Natural killer cell (primary cell): ENCODE results near the gene AQP12A. TPM values are rescaled to one million over a fixed set of nuclear protein-coding genes. Genes with fewer than 3 reads are reported as not detected.

Source experiments
- ATAC-seq, 3 donors: fragments of 150-1000 bp in 2 of 3; fragments of 200-7000 bp in 1 of 3; cut with Tn5 transposase; 1 replicate in 1 of 3; 2 replicates in 2 of 3; pipeline ENCODE4 v1.10.0; 2021; ENCODE audit warnings: mild to moderate bottlenecking in 2 of 3, moderate library complexity in 2 of 3
- DNase-seq, 2 donors: peaks; one replicate each; pipeline versions ENCODE4 v3.0.0 to v3.0.0-alpha.2; 2013 to 2021; ENCODE audit warnings: mixed read lengths in 1 of 2
- H3K27ac ChIP-seq: one replicate; pipeline ENCODE4 v1.5.1; 2013; ENCODE audit warnings: mild to moderate bottlenecking, low read length
- H3K27me3 ChIP-seq: one replicate; pipeline ENCODE4 v1.6.1; 2013; ENCODE audit warnings: low read length; ENCODE audit not compliant: control insufficient read depth, insufficient read depth
- H3K36me3 ChIP-seq: one replicate; pipeline ENCODE4 v1.6.1; 2013; ENCODE audit warnings: low read length; ENCODE audit not compliant: control insufficient read depth, insufficient read depth
- H3K4me1 ChIP-seq: one replicate; pipeline ENCODE4 v1.6.1; 2013; ENCODE audit warnings: low read length; ENCODE audit not compliant: control insufficient read depth, insufficient read depth
- H3K4me3 ChIP-seq: one replicate; pipeline ENCODE4 v1.5.1; 2013; ENCODE audit warnings: low read length
- H3K9me3 ChIP-seq: one replicate; pipeline ENCODE4 v1.6.1; 2013; ENCODE audit warnings: low read length; ENCODE audit not compliant: control insufficient read depth, insufficient read depth
- H3K27ac Mint-ChIP-seq, 2 donors: one replicate each; pipeline ENCODE4 v1.8.0; 2022; ENCODE audit warnings: mild to moderate bottlenecking in 2 of 2, mixed read lengths in 2 of 2, moderate library complexity in 1 of 2
- H3K27me3 Mint-ChIP-seq, 2 donors: one replicate each; pipeline ENCODE4 v1.8.0; 2022; ENCODE audit warnings: low read depth in 2 of 2, mixed read lengths in 2 of 2
- H3K36me3 Mint-ChIP-seq: one replicate; pipeline ENCODE4 v1.8.0; 2022; ENCODE audit warnings: mixed read lengths
- H3K4me1 Mint-ChIP-seq, 2 donors: one replicate each; pipeline ENCODE4 v1.8.0; 2022; ENCODE audit warnings: mixed read lengths in 2 of 2
- H3K4me3 Mint-ChIP-seq: one replicate; pipeline ENCODE4 v1.8.0; 2022; ENCODE audit warnings: mild to moderate bottlenecking, moderate library complexity, mixed read lengths
- H3K9me3 Mint-ChIP-seq, 2 donors: one replicate each; pipeline ENCODE4 v1.8.0; 2022; ENCODE audit warnings: mixed read lengths in 2 of 2
- WGBS: methylation state at CpG from one replicate; pipeline ENCODE4 v1.1.7; 2013; ENCODE audit warnings: missing lambda C conversion rate; ENCODE audit not compliant: insufficient coverage; 5-methylcytosine and 5-hydroxymethylcytosine counted together
- intact Hi-C: fragments of 100-400 bp; cut with micrococcal nuclease; formaldehyde crosslinking; loops from one replicate; pipeline ENCODE4 v1.14.2; 2022
- total RNA-seq, 4 donors: library from RNA; stranded (reverse); fragments of 120-200 nt in 1 of 4; gene quantifications; one replicate each; pipeline versions ENCODE4 v1.2.3 to v1.2.4, GENCODE V29; 2013 to 2022
- TF ChIP-seq, protein P1 (sequence below): fragments of 200-600 bp; IDR thresholded peaks from one replicate; pipeline ENCODE4 v1.8.0; 2022; ENCODE audit warnings: antibody characterized with exemption

AQP12A gene
- total RNA-seq, 3 donors from 2014 or later (not counting 1 experiment from before 2014, with no cell fraction given), result not detected

DNA sequence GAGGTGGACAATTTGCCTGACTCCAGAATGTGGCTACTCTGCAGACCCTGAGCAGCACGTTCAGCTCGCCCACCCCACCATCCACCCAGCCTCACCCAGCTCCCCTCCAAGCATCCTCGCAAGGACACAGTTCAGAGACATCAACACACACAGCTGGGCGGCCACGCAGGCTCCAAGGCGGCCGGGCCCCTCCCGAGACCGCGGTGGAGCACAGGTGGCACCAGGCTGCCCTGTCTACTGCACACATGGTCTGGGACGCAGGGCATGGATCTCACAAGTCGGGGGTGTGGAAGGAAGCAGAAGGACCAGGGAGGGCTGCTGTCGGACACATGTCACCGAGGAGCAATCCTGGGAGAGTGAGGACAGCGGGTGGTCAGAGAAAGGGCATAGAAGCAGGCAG is 36.2 kb downstream of the AQP12A start:
- no peaks in the 10 kb centered on the region for H3K27me3 Mint-ChIP-seq
- no peaks in the 10 kb centered on the region for H3K9me3 ChIP-seq
- intact Hi-C loops, result no loop called here
- no peak overlapping the region for H3K27ac ChIP-seq
- H3K4me1 ChIP-seq, result no peaks in the 10 kb centered on the region
- no peaks in the 10 kb centered on the region for H3K9me3 Mint-ChIP-seq
- no peak for ATAC-seq
- H3K27me3 ChIP-seq, result no peaks in the 10 kb centered on the region
- no peaks in the 10 kb centered on the region for H3K36me3 ChIP-seq
- H3K36me3 Mint-ChIP-seq, result no peaks in the 10 kb centered on the region
- H3K4me3 ChIP-seq, result no peak overlapping the region
- H3K27ac Mint-ChIP-seq, result no peak overlapping the region
- no peak for DNase-seq
- 89% methylated on average over 15 of the region's 15 CpGs for WGBS
- H3K4me3 Mint-ChIP-seq, result no peak overlapping the region
- no peaks in the 10 kb centered on the region for H3K4me1 Mint-ChIP-seq
- TF ChIP-seq, protein P1, sequence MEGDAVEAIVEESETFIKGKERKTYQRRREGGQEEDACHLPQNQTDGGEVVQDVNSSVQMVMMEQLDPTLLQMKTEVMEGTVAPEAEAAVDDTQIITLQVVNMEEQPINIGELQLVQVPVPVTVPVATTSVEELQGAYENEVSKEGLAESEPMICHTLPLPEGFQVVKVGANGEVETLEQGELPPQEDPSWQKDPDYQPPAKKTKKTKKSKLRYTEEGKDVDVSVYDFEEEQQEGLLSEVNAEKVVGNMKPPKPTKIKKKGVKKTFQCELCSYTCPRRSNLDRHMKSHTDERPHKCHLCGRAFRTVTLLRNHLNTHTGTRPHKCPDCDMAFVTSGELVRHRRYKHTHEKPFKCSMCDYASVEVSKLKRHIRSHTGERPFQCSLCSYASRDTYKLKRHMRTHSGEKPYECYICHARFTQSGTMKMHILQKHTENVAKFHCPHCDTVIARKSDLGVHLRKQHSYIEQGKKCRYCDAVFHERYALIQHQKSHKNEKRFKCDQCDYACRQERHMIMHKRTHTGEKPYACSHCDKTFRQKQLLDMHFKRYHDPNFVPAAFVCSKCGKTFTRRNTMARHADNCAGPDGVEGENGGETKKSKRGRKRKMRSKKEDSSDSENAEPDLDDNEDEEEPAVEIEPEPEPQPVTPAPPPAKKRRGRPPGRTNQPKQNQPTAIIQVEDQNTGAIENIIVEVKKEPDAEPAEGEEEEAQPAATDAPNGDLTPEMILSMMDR, result no peak

DNA sequence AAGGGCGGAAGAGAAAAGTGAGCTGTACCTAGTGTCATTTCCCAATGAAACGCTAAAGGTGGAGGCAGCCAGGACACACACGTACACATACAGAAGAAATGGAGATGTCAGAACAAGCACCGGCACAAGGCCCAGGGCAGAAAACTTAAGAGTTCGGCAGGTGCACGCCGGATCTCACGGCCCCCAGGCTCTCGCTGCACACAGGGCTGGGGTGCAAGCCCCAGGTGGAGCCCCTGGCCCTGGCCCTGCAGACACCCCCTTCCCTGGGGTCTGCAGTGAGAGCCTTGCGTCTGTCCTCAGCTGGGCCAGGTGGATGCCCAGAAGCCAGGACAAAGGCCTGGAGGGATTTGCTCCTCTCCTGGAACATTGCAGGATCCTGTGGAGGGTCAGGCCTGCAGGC is 36.7 kb downstream of the AQP12A start:
- Histone ChIP-seq H3K27me3 (no peaks in the 10 kb centered on the region), H3K9me3 (no peaks in the 10 kb centered on the region), H3K27ac (no peak overlapping the region), H3K36me3 (no peaks in the 10 kb centered on the region), H3K4me3 (no peak overlapping the region), H3K4me1 (no peaks in the 10 kb centered on the region)
- Mint-ChIP-seq H3K36me3 (no peaks in the 10 kb centered on the region), H3K4me3 (no peak overlapping the region), H3K4me1 (no peaks in the 10 kb centered on the region), H3K27me3 (no peaks in the 10 kb centered on the region), H3K9me3 (no peaks in the 10 kb centered on the region), H3K27ac (no peak overlapping the region)
- ATAC-seq (no peak), DNase-seq (no peak)
- intact Hi-C loops, result no loop called here
- TF ChIP-seq, protein P1, result no peak
- WGBS, result 94% methylated on average over 10 of the region's 10 CpGs

DNA sequence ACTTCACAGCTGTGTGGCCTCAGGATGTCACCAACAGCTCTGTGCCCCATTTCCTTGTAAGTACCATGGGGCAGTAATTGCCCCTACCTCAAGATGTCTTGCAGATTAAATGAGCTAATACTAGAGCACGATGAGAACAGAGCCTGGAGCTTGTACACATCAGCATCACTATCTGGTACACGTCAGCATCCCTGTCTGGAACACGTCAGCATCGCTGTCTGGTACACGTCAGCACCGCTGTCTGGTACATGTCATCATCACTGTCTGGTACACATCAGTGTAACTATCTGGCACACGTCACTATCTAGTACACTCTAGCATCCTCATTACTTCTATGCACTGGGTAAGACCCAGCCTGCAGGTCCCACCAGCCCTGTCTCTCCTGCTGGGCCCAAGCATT is 37.2 kb downstream of the AQP12A start:
- H3K27me3 Mint-ChIP-seq, result no peaks in the 10 kb centered on the region
- Histone ChIP-seq H3K27me3 (no peaks in the 10 kb centered on the region), H3K4me1 (no peaks in the 10 kb centered on the region), H3K36me3 (no peaks in the 10 kb centered on the region), H3K9me3 (no peaks in the 10 kb centered on the region), H3K27ac (no peak overlapping the region), H3K4me3 (no peak overlapping the region)
- 90% methylated on average over 7 of the region's 7 CpGs for WGBS
- no peak for ATAC-seq
- DNase-seq, result no peak
- intact Hi-C loops, result no loop called here
- no peaks in the 10 kb centered on the region for H3K4me1 Mint-ChIP-seq
- TF ChIP-seq, protein P1, result no peak
- no peaks in the 10 kb centered on the region for H3K36me3 Mint-ChIP-seq
- no peak overlapping the region for H3K4me3 Mint-ChIP-seq
- no peaks in the 10 kb centered on the region for H3K9me3 Mint-ChIP-seq
- no peak overlapping the region for H3K27ac Mint-ChIP-seq

DNA sequence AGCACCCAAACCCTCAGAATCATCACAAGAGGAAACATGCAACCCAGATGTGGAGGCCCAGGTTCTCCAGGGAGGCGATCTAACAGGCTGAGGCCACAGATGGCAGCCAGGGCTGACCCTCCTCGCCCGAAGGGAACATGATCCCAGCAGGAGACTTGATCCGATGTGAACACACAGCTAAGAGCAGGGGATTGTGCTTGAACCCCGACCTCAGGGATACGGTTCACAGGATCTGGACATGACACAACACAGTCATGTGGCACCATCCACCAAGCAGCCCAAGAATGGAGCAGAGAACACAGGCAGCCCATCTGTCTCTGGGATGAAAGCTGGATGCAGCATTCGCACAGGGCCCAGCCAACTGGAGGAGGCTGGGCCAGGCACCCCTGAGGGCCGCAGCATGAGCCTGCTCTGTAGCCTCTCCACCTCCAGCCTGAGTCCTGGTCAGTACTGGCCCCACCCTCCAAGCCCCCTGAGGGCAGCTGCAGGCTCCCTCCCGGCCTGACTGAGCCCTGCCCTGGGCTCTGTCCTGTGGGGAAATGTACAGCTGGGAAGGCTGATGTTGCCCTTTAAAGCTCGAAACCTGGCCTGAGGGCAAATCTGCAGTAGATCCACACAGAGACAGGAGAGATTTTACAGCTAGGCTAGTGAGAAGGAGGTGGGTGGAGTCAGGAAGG is 39.0 kb downstream of the AQP12A start:
- no peaks in the 10 kb centered on the region for H3K4me1 Mint-ChIP-seq
- H3K27ac ChIP-seq, result no peak overlapping the region
- no peaks in the 10 kb centered on the region for H3K36me3 ChIP-seq
- no peaks in the 10 kb centered on the region for H3K27me3 ChIP-seq
- no peaks in the 10 kb centered on the region for H3K9me3 ChIP-seq
- no peaks in the 10 kb centered on the region for H3K36me3 Mint-ChIP-seq
- no peak overlapping the region for H3K27ac Mint-ChIP-seq
- H3K9me3 Mint-ChIP-seq, result no peaks in the 10 kb centered on the region
- no peak overlapping the region for H3K4me3 ChIP-seq
- no peak for DNase-seq
- TF ChIP-seq, protein P1, result no peak
- no peaks in the 10 kb centered on the region for H3K27me3 Mint-ChIP-seq
- 82% methylated on average over 10 of the region's 10 CpGs for WGBS
- H3K4me3 Mint-ChIP-seq, result no peak overlapping the region
- no peaks in the 10 kb centered on the region for H3K4me1 ChIP-seq
- ATAC-seq, result no peak
- intact Hi-C loops, result no loop called here
